ENCODE results near the gene CORO2A. TPM values are rescaled to one million over a fixed set of nuclear protein-coding genes. Genes with fewer than 3 reads are reported as not detected.
A peak's percentile ranks its signal among the peaks of the same experiment; 100 is the strongest.
"Not testable (repeated sequence)": the region's sequence is repeated elsewhere in the genome, so short reads cannot be mapped to it uniquely, and the experiment has no call there.

The CORO2A gene
- polyA plus RNA-seq, 3 donors = 2.4 to 2.7 (median 2.5) TPM

DNA sequence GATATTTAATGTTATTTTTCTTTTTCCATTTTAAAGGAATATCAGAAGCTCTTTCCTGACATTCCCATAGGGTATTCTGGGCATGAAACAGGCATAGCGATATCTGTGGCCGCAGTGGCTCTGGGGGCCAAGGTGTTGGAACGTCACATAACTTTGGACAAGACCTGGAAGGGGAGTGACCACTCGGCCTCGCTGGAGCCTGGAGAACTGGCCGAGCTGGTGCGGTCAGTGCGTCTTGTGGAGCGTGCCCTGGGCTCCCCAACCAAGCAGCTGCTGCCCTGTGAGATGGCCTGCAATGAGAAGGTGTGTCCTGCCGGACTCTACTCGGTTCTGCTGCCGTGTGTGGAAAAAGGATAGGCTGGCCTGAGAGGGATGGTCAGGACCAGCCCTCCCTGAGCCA, 111.7 kb downstream of the CORO2A start:
- no peak for DNase-seq (ENCODE audit: extremely low read depth in 1 of 11, low read depth in 9 of 11, low spot score in 4 of 11)

GRCh38 chr9:98080326-98080725, 112.1 kb downstream of the CORO2A start:
- no peak for DNase-seq (ENCODE audit: extremely low read depth in 1 of 11, low read depth in 9 of 11, low spot score in 4 of 11)

- DNase-seq (ENCODE audit: extremely low read depth in 1 of 11, low read depth in 9 of 11, low spot score in 4 of 11) = no peak
Measured at GRCh38 chr9:98078895-98079294, 113.5 kb downstream of the CORO2A start.

DNA sequence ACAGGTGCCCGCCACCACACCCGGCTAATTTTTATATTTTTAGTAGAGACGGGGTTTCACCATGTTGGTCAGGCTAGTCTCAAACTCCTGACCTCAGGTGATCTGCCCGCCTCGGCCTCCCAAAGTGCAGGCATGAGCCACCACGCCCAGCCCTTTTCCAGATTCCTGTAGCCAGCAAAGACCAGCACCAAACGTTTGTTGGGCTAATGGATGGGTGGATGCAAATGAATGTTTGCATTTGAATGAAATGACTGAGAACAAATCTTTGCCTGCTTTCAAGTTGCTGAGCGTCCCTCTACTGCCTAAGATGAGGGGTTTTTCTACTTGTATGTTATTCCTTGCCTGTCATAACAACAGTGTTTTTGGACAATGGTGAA, 115.9 kb downstream of the CORO2A start:
- DNase-seq (ENCODE audit: extremely low read depth in 1 of 11, low read depth in 9 of 11, low spot score in 4 of 11) = not testable (repeated sequence)

DNA sequence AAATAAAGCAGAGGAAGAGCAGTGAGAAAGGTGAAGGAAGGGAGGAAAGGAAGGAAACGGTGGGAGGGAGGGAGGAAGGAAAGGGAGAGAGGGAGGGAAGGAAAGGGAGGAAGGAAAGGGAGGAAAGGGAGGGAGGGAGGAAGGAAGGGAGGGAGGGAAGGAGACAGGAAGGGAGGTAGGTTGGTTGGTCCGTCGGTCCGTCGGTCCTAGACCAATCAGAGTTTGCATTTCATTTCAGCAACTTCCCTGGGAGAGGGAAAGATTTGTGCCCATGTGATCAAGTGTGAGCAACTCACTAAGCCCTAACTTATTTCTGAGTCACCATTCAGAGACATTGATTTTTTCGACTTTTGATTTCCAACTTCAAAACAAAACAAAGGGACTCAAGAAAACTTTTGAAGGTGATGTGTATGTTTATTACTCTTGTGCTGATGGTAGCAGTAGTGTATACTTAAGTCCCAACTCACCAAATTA, 117.1 kb downstream of the CORO2A start:
- DNase-seq (ENCODE audit: extremely low read depth in 1 of 11, low read depth in 9 of 11, low spot score in 4 of 11) = no peak

DNA sequence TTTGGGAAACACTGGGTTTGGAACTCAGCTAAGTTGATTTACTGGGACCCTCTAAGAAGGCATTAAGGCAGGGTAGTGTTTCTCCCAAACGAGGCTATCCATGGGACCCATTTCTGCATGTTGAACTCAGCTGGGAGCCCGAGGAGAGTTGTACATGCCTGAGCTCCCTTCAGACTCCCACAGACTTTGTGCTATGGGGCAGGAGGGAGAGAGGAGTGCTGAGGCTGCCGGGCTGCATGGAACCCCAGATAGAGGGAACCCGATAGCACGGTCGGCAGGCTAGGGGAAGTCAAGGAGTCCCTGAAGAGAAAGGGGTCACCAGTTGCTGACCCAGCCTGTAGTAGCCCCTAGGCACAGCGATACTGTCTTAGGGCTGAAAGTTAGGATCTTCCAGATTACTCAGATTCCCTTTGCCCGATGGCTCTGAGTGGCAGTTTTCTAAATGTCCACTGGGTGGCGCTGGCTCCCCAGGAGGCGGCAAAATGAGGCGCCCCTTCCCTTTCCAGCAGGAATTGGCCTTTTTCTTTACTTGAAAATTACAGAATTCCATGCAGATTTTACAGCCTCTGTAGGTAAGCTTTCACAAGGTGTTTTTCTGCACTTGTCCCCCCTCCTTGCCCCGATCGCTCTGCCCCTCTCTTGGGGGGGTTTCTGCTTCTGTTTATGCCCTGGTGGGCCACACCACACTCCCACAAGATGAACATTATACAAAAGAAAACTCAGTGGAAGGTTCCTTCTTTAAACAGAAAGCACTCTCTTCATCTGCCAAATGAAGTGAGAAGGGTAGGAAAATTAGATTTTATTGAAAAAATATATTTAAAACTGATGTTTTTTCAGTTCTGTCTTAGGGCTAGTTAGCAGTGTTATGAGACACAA, 118.1 kb downstream of the CORO2A start:
- peak in 7 of 11 donors; percentile 17 to 57 (median 47) for DNase-seq (ENCODE audit: extremely low read depth in 1 of 11, low read depth in 9 of 11, low spot score in 4 of 11)

- DNase-seq (ENCODE audit: extremely low read depth in 1 of 11, low read depth in 9 of 11, low spot score in 4 of 11) = no peak
Measured at GRCh38 chr9:98071737-98072136, 120.7 kb downstream of the CORO2A start.

Other genes with a start within 250 kb of the CORO2A start
- gene ANP32B, start 209.3 kb downstream of the CORO2A start, polyA plus RNA-seq (ENCODE audit: insufficient read length in 3 of 3) = 100 to 1,000 TPM; 221 to 285 (median 266) TPM
- gene NANS, start 135.9 kb downstream of the CORO2A start, polyA plus RNA-seq (ENCODE audit: insufficient read length in 3 of 3) = 10 to 100 TPM; 39.6 to 41.2 (median 41.1) TPM
- gene TRIM14, start 73.4 kb downstream of the CORO2A start, polyA plus RNA-seq (ENCODE audit: insufficient read length in 3 of 3) = 1 to 10 TPM; 5.5 to 7.5 (median 5.9) TPM
- gene TBC1D2, start 63.0 kb upstream of the CORO2A start, polyA plus RNA-seq (ENCODE audit: insufficient read length in 3 of 3) = 1 to 10 TPM; 2.9 to 3.6 (median 3.5) TPM